DND-41 (cell line): ENCODE measurements around the gene ATP6V0D1.

ENCODE experiments used
- ATAC-seq: fragments of 200-7000 bp; cut with Tn5 transposase; 3 replicates; pipeline ENCODE4 v1.9.1; 2021; ENCODE audit warnings: low read depth; ENCODE audit not compliant: insufficient read depth
- DNase-seq: peaks from one replicate; pipeline ENCODE4 v3.0.0-alpha.2; 2020
- H2AFZ ChIP-seq: 2 replicates; pipeline ENCODE4 v1.6.0; 2012; ENCODE audit warnings: low read depth, low read length
- H3K27ac ChIP-seq: 2 replicates; pipeline ENCODE4 v1.5.1; 2012; ENCODE audit warnings: low read length, inconsistent platforms
- H3K27me3 ChIP-seq: fragments of 200-600 bp; sonication (generic); 2 replicates; pipeline ENCODE4 v1.6.0; 2012; ENCODE audit warnings: low read length, mild to moderate bottlenecking, inconsistent platforms; ENCODE audit not compliant: insufficient read depth, poor library complexity
- H3K36me3 ChIP-seq: 2 replicates; pipeline ENCODE4 v1.5.1; 2012; ENCODE audit warnings: low read length, inconsistent platforms; ENCODE audit not compliant: insufficient read depth
- H3K4me1 ChIP-seq: 2 replicates; pipeline ENCODE4 v1.5.1; 2012; ENCODE audit warnings: mild to moderate bottlenecking, low read length; ENCODE audit not compliant: insufficient read depth
- H3K4me2 ChIP-seq: 2 replicates; pipeline ENCODE4 v1.6.0; 2012; ENCODE audit warnings: mild to moderate bottlenecking, moderate library complexity, low read length, inconsistent platforms; ENCODE audit not compliant: insufficient read depth
- H3K4me3 ChIP-seq, 2 experiments: fragments of 200-600 bp in 1 of 2; shearing (Covaris generic) in 1 of 2; 2 replicates each; pipeline ENCODE4 v1.5.1; 2012 to 2016; ENCODE audit warnings: inconsistent platforms in 2 of 2, low read length in 2 of 2, mild to moderate bottlenecking in 2 of 2, low read depth in 1 of 2, moderate library complexity in 1 of 2
- H3K79me2 ChIP-seq: 2 replicates; pipeline ENCODE4 v1.6.0; 2012; ENCODE audit warnings: low read length, inconsistent platforms; ENCODE audit not compliant: insufficient read depth
- H3K9ac ChIP-seq: 2 replicates; pipeline ENCODE4 v1.6.0; 2012; ENCODE audit warnings: low read depth, mild to moderate bottlenecking, inconsistent platforms, low read length, moderate library complexity
- H3K9me3 ChIP-seq: 2 replicates; pipeline ENCODE4 v1.5.1; 2012; ENCODE audit warnings: low read length, moderate library complexity, mild to moderate bottlenecking, inconsistent platforms; ENCODE audit not compliant: insufficient read depth, severe bottlenecking
- H4K20me1 ChIP-seq: 2 replicates; pipeline ENCODE4 v1.6.0; 2012; ENCODE audit warnings: low read length; ENCODE audit not compliant: insufficient read depth
- CTCF ChIP-seq: IDR thresholded peaks from 2 replicates; pipeline ENCODE4 v1.5.1; 2012; ENCODE audit warnings: borderline replicate concordance, low read length, moderate library complexity, mild to moderate bottlenecking; ENCODE audit not compliant: poor library complexity, severe bottlenecking; ENCODE audit errors: extremely low read depth
- EZH2 ChIP-seq: IDR thresholded peaks from 3 replicates; pipeline ENCODE4 v1.6.1; 2012; ENCODE audit warnings: borderline replicate concordance, low read depth, mild to moderate bottlenecking, moderate library complexity, low read length, inconsistent platforms; ENCODE audit not compliant: severe bottlenecking

ATP6V0D1 gene

GRCh38 chr16:67438098-67438791 lies 42.7 kb downstream of the ATP6V0D1 start:
- Histone ChIP-seq H3K9ac (no peak overlapping the region), H3K4me3 (no peak overlapping the region), H3K4me2 (no peak overlapping the region), H2AFZ (no peak overlapping the region), H3K79me2 (no peaks in the 10 kb centered on the region), H3K27ac (no peak overlapping the region), H3K9me3 (no peaks in the 10 kb centered on the region), H3K4me1 (no peaks in the 10 kb centered on the region), H3K36me3 (peaks cover 33% of the 10 kb centered on the region), H3K27me3 (no peaks in the 10 kb centered on the region), H4K20me1 (peaks cover 17% of the 10 kb centered on the region; the same call in 1 of the 2 replicates)
- ATAC-seq, result no peak
- no peak for DNase-seq
- TF ChIP-seq EZH2, result no peak
- TF ChIP-seq CTCF, result no peak

- H3K4me3 ChIP-seq, result no peak overlapping the region
- H3K4me2 ChIP-seq, result no peak overlapping the region
- H3K4me1 ChIP-seq, result no peaks in the 10 kb centered on the region
- peaks cover 26% of the 10 kb centered on the region for H3K36me3 ChIP-seq
- H3K9me3 ChIP-seq, result no peaks in the 10 kb centered on the region
- H2AFZ ChIP-seq, result no peak overlapping the region
- TF ChIP-seq CTCF (no peak), EZH2 (no peak)
- no peaks in the 10 kb centered on the region for H3K27me3 ChIP-seq
- peaks cover 17% of the 10 kb centered on the region; the same call in 1 of the 2 replicates for H4K20me1 ChIP-seq
- no peak overlapping the region for H3K9ac ChIP-seq
- H3K79me2 ChIP-seq, result no peaks in the 10 kb centered on the region
- no peak overlapping the region for H3K27ac ChIP-seq
- ATAC-seq, result no peak
- DNase-seq, result no peak
Observed at GRCh38 chr16:67437513-67437912, 43.4 kb downstream of the ATP6V0D1 start.

- Histone ChIP-seq H3K4me2 (no peak overlapping the region), H4K20me1 (peaks cover 13% of the 10 kb centered on the region; the same call in 1 of the 2 replicates), H3K9ac (no peak overlapping the region), H3K27me3 (no peaks in the 10 kb centered on the region), H3K36me3 (peaks cover 24% of the 10 kb centered on the region), H3K27ac (no peak overlapping the region), H3K4me3 (no peak overlapping the region), H2AFZ (no peak overlapping the region), H3K9me3 (no peaks in the 10 kb centered on the region), H3K79me2 (no peaks in the 10 kb centered on the region), H3K4me1 (no peaks in the 10 kb centered on the region)
- no peak for ATAC-seq
- TF ChIP-seq CTCF, result no peak
- TF ChIP-seq EZH2, result no peak
- DNase-seq, result no peak
Observed at GRCh38 chr16:67436640-67437193, 44.2 kb downstream of the ATP6V0D1 start.
